Neural progenitor cell (in vitro differentiated cells): Measurements from ENCODE around the gene PNMA8C. TPM values are rescaled to one million over a fixed set of nuclear protein-coding genes. Genes with fewer than 3 reads are reported as not detected.

ENCODE experiments used
- DNase-seq: peaks from one replicate; pipeline ENCODE4 v3.0.0-alpha.2; 2016; ENCODE audit warnings: low spot score
- H2AFZ ChIP-seq: fragments of 200-600 bp; sonication (generic); replicated peaks from 2 replicates; pipeline ENCODE4 v1.6.1; 2016; ENCODE audit warnings: antibody characterized with exemption
- H3F3A ChIP-seq: fragments of 200-600 bp; sonication (generic); 2 replicates; pipeline ENCODE4 v1.6.1; 2016; ENCODE audit warnings: antibody characterized with exemption, low read depth
- H3K27ac ChIP-seq: fragments of 200-600 bp; sonication (generic); 2 replicates; pipeline ENCODE4 v1.5.1; 2016; ENCODE audit warnings: mild to moderate bottlenecking
- H3K27me3 ChIP-seq: fragments of 200-600 bp; sonication (generic); 2 replicates; pipeline ENCODE4 v1.6.1; 2016; ENCODE audit warnings: mild to moderate bottlenecking, moderate library complexity
- H3K36me3 ChIP-seq: fragments of 200-600 bp; sonication (generic); 2 replicates; pipeline ENCODE4 v1.5.1; 2016
- H3K4me1 ChIP-seq: fragments of 200-600 bp; sonication (generic); 2 replicates; pipeline ENCODE4 v1.6.1; 2016; ENCODE audit warnings: mixed run types
- H3K4me2 ChIP-seq: fragments of 200-600 bp; sonication (generic); 2 replicates; pipeline ENCODE4 v1.6.1; 2016
- H3K4me3 ChIP-seq: fragments of 200-600 bp; sonication (generic); 2 replicates; pipeline ENCODE4 v1.5.1; 2016
- H3K79me2 ChIP-seq: fragments of 200-600 bp; sonication (generic); 2 replicates; pipeline ENCODE4 v1.6.1; 2016; ENCODE audit warnings: low read depth
- H3K9ac ChIP-seq: fragments of 200-600 bp; sonication (generic); 2 replicates; pipeline ENCODE4 v1.6.1; 2016
- H3K9me3 ChIP-seq: fragments of 200-600 bp; sonication (generic); 2 replicates; pipeline ENCODE4 v1.5.1; 2016; ENCODE audit warnings: low read depth
- H4K20me1 ChIP-seq: fragments of 200-600 bp; sonication (generic); 2 replicates; pipeline ENCODE4 v1.6.1; 2016; ENCODE audit warnings: low read depth
- H3K27ac Mint-ChIP-seq: 3 replicates; pipeline ENCODE4 v1.8.0; 2021; ENCODE audit warnings: mixed read lengths
- H3K27me3 Mint-ChIP-seq: 2 replicates; pipeline ENCODE4 v1.8.0; 2022; ENCODE audit warnings: low read depth, mild to moderate bottlenecking, inconsistent platforms, moderate library complexity, mixed read lengths; ENCODE audit not compliant: insufficient read depth
- H3K36me3 Mint-ChIP-seq: 3 replicates; pipeline ENCODE4 v1.8.0; 2021; ENCODE audit warnings: mixed read lengths
- H3K4me1 Mint-ChIP-seq: 3 replicates; pipeline ENCODE4 v1.8.0; 2021; ENCODE audit warnings: mixed read lengths
- H3K4me3 Mint-ChIP-seq: 3 replicates; pipeline ENCODE4 v1.8.0; 2021; ENCODE audit warnings: mild to moderate bottlenecking, moderate library complexity, mixed read lengths
- H3K9me3 Mint-ChIP-seq: 3 replicates; pipeline ENCODE4 v1.8.0; 2020; ENCODE audit warnings: mixed read lengths
- EZH2 ChIP-seq: fragments of 200-600 bp; sonication (generic); IDR thresholded peaks from 2 replicates; pipeline ENCODE4 v1.6.1; 2017; ENCODE audit warnings: antibody characterized with exemption, mild to moderate bottlenecking, moderate library complexity
- EZH2phosphoT487 ChIP-seq: fragments of 200-600 bp; sonication (generic); IDR thresholded peaks from 2 replicates; pipeline ENCODE4 v1.6.1; 2017; ENCODE audit warnings: antibody characterized with exemption
- total RNA-seq: library from RNA; depleted of rRNA; stranded (reverse); fragments of >200 nt; gene quantifications from 2 replicates; pipeline ENCODE4 v1.2.3, GENCODE V29; 2015; ENCODE audit warnings: low replicate concordance
- TF ChIP-seq, protein P1 (sequence below): fragments of 200-600 bp; sonication (generic); IDR thresholded peaks from 2 replicates; pipeline ENCODE4 v1.5.1; 2017; ENCODE audit warnings: antibody characterized with exemption, mild to moderate bottlenecking

Gene PNMA8C
- total RNA-seq, 1 donor from 2014 or later = 0.58 TPM

DNA sequence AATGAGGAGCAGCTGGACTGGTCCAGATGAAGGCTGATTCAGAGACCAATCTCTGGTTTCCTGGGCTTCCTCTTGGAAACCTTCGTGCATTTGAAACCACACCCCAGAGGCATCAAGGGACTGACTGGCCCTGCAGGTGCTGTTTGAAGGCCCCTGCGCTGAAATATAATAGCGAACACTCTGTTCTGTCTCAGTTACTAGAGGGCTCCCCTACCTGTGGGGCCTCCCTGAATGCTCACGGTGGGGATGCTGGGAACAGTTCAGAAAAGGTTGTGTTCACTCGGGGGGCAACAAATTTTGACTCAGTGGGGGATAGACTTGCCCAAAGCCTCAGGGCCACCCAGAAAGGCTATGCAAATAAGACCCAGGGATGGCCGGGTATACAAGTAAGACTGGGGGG is 21.8 kb downstream of the PNMA8C start:
- peaks cover 24% of the 10 kb centered on the region for H3K27me3 Mint-ChIP-seq
- Histone ChIP-seq H2AFZ (no peak overlapping the region), H3K4me3 (no peak overlapping the region), H3K36me3 (no peaks in the 10 kb centered on the region), H3K4me1 (peaks cover 23% of the 10 kb centered on the region), H3K4me2 (peak overlapping the region; percentile 51), H3F3A (peaks cover 44% of the 10 kb centered on the region), H3K27ac (no peak overlapping the region), H3K79me2 (peaks cover 9% of the 10 kb centered on the region), H3K9me3 (no peaks in the 10 kb centered on the region), H3K27me3 (peaks cover 77% of the 10 kb centered on the region), H3K9ac (no peak overlapping the region), H4K20me1 (peaks cover 17% of the 10 kb centered on the region)
- peaks cover 72% of the 10 kb centered on the region for H3K4me1 Mint-ChIP-seq
- TF ChIP-seq EZH2phosphoT487 (no peak), EZH2 (no peak)
- TF ChIP-seq, protein P1, sequence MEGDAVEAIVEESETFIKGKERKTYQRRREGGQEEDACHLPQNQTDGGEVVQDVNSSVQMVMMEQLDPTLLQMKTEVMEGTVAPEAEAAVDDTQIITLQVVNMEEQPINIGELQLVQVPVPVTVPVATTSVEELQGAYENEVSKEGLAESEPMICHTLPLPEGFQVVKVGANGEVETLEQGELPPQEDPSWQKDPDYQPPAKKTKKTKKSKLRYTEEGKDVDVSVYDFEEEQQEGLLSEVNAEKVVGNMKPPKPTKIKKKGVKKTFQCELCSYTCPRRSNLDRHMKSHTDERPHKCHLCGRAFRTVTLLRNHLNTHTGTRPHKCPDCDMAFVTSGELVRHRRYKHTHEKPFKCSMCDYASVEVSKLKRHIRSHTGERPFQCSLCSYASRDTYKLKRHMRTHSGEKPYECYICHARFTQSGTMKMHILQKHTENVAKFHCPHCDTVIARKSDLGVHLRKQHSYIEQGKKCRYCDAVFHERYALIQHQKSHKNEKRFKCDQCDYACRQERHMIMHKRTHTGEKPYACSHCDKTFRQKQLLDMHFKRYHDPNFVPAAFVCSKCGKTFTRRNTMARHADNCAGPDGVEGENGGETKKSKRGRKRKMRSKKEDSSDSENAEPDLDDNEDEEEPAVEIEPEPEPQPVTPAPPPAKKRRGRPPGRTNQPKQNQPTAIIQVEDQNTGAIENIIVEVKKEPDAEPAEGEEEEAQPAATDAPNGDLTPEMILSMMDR = no peak
- peak overlapping the region; percentile 53 for H3K4me3 Mint-ChIP-seq
- peaks cover 10% of the 10 kb centered on the region for H3K36me3 Mint-ChIP-seq
- peak; percentile 54 for DNase-seq
- no peaks in the 10 kb centered on the region for H3K9me3 Mint-ChIP-seq
- no peak overlapping the region for H3K27ac Mint-ChIP-seq

DNA sequence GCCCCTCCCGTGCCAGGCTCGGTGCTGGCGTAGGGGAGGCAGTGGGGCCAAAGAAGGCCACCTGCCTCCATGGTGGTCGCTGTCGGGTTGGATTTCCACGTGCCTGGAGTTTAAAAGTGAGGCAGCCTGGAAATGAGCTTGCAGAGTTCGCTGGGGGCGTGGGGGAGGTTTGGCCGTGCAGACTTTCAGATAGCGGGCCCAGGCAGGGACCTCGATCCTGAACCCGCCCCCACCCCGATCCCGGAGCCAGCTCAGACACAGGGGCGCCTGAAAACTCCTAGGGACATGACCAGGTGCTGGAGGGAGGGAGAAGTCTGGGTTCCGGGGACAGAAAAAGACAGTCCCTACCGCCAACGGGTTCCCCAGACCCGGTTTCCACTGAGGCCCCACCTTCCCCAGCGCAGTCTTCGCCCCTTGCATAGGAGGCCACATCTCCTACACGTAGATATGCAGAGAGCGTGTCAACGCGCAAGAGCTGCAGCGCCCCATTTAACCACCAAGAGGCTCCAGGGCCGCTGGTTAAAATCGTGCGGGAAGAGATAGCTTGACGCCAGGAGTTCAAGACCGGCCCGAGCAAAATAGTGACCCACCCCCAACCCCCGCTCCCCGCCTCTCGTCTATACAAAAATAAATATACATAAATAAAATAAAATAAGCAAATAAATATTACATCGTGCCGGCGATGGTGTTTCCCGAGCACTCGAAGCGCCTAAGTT is 23.8 kb downstream of the PNMA8C start:
- H3K9me3 Mint-ChIP-seq = no peaks in the 10 kb centered on the region
- Histone ChIP-seq H3K4me3 (peak overlapping the region; percentile 34), H3K9me3 (no peaks in the 10 kb centered on the region), H3K9ac (no peak overlapping the region), H3K79me2 (no peaks in the 10 kb centered on the region), H3K4me2 (peak overlapping the region; percentile 72), H3K27ac (no peak overlapping the region), H4K20me1 (no peaks in the 10 kb centered on the region), H3K36me3 (no peaks in the 10 kb centered on the region), H3K27me3 (peaks cover 65% of the 10 kb centered on the region), H3F3A (peaks cover 44% of the 10 kb centered on the region), H3K4me1 (peaks cover 20% of the 10 kb centered on the region), H2AFZ (peak overlapping the region; percentile 61)
- no peak overlapping the region for H3K4me3 Mint-ChIP-seq
- TF ChIP-seq EZH2phosphoT487 (no peak), EZH2 (peak; percentile 4)
- TF ChIP-seq, protein P1 = peak; percentile 45
- DNase-seq = peak; percentile 75
- no peak overlapping the region for H3K27ac Mint-ChIP-seq
- H3K27me3 Mint-ChIP-seq = peaks cover 23% of the 10 kb centered on the region
- H3K36me3 Mint-ChIP-seq = no peaks in the 10 kb centered on the region
- peaks cover 55% of the 10 kb centered on the region for H3K4me1 Mint-ChIP-seq

DNA sequence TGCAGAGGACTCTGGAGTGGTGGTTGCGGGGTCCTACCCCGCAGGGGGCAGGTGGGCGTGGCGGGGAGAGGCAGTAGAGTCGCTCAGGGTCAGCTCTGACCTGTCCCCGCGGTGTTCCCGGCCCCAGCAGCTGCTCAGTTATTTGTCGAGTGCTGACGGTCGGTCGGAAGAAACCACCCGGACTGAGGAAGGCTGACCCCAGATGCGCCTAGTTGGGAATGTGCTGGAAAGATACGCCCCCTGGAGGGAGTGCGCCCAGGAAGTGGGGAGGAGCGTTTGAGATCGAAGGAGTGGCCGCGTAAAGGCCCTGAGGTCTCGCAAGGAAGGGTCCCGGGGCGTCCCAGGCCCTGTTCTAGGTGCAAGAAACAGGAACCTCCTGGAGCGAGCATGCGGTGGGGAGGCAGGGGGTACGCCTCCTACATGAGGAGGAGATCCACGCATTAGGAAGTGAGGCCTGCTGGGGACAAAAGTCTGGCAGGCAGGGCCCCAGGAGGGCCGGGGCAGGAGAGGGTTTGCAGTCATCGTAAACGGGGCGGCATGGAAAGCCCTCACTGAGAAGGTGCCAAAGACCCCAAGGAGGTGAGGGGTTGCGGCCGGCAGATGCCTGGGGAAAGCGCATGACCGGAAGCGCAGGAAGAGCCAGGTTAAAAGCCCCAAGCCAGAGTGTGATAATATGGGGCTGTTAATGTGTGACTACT is 24.5 kb downstream of the PNMA8C start:
- Histone ChIP-seq H3K4me2 (peak overlapping the region; percentile 72), H3K9ac (no peak overlapping the region), H2AFZ (peak overlapping the region; percentile 61), H3F3A (peaks cover 40% of the 10 kb centered on the region), H3K27ac (no peak overlapping the region), H3K79me2 (no peaks in the 10 kb centered on the region), H3K36me3 (no peaks in the 10 kb centered on the region), H4K20me1 (no peaks in the 10 kb centered on the region), H3K27me3 (peaks cover 65% of the 10 kb centered on the region), H3K4me1 (peaks cover 20% of the 10 kb centered on the region), H3K4me3 (peak overlapping the region; percentile 34), H3K9me3 (no peaks in the 10 kb centered on the region)
- H3K27ac Mint-ChIP-seq = no peak overlapping the region
- peaks cover 23% of the 10 kb centered on the region for H3K27me3 Mint-ChIP-seq
- H3K36me3 Mint-ChIP-seq = no peaks in the 10 kb centered on the region
- TF ChIP-seq, protein P1 = peak; percentile 38
- TF ChIP-seq EZH2phosphoT487 (no peak), EZH2 (peak; percentile 28)
- peak overlapping the region; percentile 73 for H3K4me3 Mint-ChIP-seq
- peak; percentile 40 for DNase-seq
- H3K9me3 Mint-ChIP-seq = no peaks in the 10 kb centered on the region
- H3K4me1 Mint-ChIP-seq = peaks cover 50% of the 10 kb centered on the region
